Activated gamma-delta T cell (primary cell): ENCODE data around the gene TTC39C.
"Not testable (repeated sequence)": the region's sequence is repeated elsewhere in the genome, so short reads cannot be mapped to it uniquely, and the experiment has no call there.

ENCODE experiments used
- DNase-seq: peaks from one replicate; lab custom pipeline; 2025; lab: John Stamatoyannopoulos, UW

Gene TTC39C

GRCh38 chr18:24018299-24018886 lies 3.8 kb downstream of the TTC39C start:
- no peak for DNase-seq

- no peak for DNase-seq
These were observed 5.2 kb downstream of the TTC39C start for GRCh38 chr18:24019641-24020331.

DNA sequence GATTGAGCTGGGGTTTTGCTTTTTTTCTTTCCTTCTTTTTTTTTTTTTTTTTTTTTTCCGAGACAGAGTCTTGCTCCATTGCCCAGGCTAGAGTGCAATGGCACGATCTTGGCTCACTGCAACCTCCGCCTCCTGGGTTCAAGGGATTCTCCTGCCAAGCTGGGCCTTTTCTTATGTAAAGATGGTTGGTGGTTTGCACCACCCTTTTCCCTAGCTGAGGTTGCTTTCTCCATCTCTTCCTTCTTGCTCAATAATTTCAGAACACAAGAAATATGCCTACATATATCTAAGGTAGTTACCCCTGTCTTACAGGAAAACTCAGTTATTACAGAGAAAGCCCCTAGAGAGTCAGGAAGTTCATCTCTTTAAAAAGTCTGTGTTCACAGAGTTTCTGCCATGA lies 7.0 kb downstream of the TTC39C start:
- no peak for DNase-seq

- DNase-seq, result no peak
These were observed 7.6 kb downstream of the TTC39C start for GRCh38 chr18:24022161-24022560.

DNA sequence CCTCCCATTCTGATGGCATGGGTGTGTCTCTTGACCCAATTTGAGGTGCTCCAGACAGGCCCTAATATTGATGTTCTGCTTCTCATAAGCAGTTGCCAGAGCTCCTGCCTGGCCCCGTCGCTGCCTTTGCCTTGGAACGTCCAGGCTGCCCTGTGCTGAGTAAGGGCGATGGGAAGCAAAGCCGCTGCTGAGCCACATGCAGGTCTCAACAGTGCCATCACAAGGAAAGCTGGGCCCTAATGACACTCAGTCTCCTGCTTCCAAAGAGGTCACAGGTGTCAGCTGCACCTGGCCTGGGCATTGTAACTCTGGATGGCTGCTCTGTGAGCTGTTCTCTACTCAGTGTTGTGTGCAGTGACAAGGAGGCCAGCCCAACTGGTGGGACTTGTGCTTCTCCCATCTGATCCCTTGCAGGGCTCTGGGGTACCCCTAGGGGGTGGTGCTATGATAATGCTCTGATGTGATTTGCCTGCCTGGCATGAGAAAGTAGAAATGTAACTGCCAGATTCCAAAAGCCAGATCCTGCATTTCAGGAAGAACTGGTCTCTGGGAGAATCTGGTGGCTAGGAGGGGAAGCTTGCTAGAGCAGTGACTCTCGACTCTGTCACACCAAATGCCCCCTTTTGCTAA lies 8.7 kb downstream of the TTC39C start:
- DNase-seq, result no peak

DNA sequence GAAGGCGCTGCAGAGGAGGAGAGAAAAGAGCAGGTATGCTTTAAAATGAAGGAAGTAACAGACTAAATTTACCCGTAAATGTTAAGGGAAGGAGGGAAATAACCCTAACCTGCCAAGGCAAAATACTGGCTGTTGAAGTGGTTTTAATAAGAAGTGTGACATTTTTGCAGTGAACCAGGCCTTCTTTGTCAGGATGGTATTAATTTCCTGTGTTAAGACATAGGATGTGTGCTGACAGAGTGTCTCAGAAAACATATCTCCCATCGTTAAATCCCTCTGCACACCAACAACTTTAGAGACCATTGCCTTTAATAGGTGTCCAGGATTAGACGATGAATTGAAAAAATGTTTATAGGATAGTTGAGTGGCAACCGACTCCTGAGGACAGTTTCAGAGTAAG lies 9.9 kb downstream of the TTC39C start:
- DNase-seq, result no peak

- no peak for DNase-seq
These were observed 11.9 kb downstream of the TTC39C start for GRCh38 chr18:24026457-24026856.

DNA sequence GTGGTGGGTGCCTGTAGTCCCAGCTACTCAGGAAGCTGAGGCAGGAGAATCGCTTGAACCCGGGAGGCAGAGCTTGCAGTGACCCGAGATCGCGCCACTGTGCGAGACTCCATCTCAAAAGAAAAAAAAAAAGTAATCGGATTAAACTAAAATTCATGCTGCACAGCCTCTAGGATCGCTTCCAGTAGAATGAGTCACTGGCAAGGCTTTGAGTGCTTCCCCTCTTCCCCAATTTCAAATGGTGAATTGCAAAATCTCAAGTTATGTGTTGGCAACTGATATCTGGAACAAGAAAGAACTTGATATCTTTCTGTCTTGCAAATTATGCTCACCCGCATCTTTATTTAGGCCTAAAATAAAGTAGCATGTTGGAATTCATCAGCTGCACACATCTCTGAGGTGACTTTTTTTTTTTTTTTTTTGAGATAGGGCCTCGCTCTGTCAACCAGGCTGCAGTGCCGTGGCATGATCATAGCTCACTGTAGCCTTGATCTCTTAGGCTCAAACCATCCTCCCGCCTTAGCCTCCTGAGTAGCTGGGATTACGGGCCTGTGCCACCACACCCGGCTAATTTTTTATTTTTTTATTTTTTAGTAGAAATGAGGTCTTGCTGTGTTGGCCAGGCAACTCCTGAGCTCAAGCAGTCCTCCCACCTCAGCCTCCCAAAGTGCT lies 12.7 kb downstream of the TTC39C start:
- DNase-seq, result no peak

DNA sequence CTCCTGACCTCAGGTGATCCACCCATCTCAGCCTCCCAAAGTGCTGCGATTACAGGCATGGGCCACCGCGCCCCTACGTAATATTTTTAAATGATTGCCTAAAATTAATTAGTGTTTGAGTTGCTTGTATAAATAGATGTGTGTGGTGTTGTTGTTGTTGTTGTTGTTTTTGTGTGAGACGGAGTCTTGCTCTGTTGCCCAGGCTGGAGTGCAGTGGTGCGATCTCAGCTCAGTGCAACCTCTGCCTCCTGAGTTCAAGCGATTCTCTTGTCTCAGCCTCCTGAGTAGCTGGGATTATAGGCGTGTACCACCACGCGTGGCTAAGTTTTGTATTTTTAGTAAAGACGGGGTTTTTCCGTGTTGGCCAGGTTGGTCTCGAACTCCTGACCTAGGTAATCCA lies 14.4 kb downstream of the TTC39C start:
- DNase-seq, result not testable (repeated sequence)

DNA sequence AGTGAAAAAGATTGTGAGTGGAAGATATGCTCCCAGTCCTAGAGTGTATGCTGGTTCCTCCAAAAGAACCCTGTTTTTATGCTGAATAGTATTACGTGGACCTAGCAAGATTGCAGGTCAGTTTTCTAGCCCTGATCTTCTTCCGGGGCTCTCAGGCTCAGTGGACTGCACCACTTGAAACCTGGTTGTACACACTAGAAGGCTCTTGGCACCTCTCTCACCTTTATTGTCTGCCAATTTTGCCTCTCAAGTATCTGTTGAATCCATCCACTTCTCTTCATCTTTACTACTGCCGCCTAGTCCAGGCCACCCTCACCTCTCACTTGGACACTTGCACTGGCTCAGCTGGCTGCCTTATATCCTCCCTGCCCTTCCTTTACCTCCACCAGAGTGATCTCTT lies 16.8 kb downstream of the TTC39C start:
- DNase-seq, result no peak

GRCh38 chr18:24031916-24032315 lies 17.4 kb downstream of the TTC39C start:
- DNase-seq, result no peak

DNA sequence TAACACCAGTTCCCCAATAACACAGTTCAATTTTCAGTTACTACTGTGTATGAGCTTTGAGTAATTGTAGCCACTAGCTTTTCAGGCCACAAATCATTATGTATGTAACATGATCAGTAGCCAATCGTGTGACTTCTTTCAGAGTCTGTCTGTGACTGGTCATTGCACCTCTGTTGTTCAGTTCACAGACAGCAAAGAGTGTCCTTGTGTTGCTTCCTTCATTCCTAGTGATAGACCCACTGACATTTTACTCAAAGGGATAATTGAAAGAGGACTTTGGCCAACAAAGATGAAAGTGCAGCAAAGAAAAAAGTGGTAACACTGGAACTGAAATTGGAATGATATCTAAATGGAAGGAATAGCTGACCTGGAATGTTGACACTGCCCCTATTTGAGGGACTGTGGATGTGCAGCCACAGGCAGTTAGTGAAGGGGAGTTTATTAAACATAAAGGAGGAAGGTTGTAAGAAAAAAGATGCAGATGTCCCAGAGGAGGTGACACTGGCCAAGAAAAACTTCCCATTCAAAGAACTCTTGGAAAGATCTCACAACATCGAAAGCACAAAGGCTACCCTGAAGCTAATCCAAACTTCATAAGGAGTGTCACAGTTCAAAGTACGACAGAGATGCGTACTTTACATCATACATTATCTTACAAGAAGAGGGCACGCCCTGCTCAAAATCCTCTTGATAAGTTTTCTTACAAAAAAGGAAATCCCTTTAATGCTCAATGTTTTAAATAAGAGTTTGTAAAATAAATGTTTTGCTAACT lies 19.3 kb downstream of the TTC39C start:
- DNase-seq, result no peak

- DNase-seq, result no peak
These were observed 20.8 kb downstream of the TTC39C start for GRCh38 chr18:24035316-24035715.

DNA sequence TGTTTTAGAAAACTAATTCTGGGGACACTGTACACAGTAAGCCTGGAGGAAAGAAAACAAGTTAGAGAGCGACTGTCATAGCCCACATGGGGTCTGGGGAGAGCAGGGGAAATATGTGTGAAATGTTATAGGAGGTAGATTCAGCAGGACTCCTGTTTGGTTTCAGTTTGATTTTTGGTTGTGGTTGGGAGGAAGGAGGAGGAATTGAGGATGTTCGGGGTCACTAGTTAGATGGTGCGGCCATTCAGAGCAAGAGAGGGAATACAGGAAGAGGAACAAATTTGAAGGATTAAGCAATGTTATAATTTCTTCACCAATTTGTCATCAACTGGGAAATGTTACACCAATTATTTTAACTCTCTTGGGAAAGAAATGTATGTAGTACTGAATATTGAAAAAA lies 25.1 kb downstream of the TTC39C start:
- no peak for DNase-seq

DNA sequence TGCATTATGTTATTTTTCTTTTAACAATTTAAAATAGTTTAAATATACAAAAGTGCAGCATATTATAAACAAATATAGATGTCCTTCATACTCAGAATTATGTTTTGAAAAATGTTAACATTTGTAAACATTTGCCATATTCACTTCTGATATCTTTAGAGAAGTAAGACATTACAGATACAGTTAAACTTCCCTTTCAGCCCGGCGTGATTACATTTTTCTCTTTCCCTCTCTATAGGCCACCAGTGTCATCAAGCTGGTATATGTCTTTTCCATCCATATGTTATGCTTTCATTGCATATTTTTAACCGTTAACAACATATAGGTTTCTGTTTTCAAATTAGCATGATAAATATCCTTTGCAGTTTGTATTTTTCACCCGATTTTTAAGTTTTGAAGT lies 27.1 kb downstream of the TTC39C start:
- no peak for DNase-seq

DNA sequence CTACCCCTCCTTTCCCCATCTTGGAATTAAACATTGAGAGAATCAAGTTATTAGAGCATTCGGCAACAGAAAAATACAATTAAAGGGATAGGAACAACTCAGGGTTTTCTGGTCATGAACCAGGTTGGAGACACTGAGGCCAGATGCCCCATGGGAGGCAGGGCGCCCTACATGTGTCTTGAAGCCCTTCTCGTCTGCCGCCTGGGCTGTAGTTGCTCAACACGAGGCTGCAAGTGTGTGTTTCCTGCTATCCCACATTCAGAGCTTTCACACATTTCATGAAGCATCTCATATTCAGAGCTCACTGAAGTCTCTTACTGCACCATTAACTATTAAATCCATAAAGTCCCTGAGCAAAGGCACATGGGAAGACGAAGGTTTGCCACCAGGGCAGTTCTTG lies 28.8 kb downstream of the TTC39C start:
- no peak for DNase-seq

- no peak for DNase-seq
These were observed 33.7 kb downstream of the TTC39C start for GRCh38 chr18:24048261-24048660.

GRCh38 chr18:24049142-24049541 lies 34.6 kb downstream of the TTC39C start:
- no peak for DNase-seq

GRCh38 chr18:24051031-24051947 lies 36.7 kb downstream of the TTC39C start:
- no peak for DNase-seq

DNA sequence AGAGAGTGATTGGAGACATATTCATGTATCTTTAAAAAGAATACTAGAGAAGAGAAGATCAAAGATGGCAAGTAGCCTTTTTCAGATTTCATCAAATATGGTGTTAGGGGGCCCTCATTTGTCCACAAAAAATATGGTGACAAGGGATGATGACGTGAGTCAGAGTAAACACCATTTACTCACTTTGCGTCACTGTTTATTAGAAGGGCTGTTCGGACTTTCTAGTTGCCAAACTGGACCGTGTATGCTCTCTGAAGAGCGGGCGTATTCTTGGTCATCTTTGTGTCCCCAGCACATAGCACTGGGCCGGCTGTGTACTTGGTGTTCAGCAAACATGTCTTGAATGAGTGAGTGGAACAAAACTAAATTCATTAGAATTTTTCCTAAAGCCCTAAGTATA lies 37.5 kb downstream of the TTC39C start:
- DNase-seq, result no peak

DNA sequence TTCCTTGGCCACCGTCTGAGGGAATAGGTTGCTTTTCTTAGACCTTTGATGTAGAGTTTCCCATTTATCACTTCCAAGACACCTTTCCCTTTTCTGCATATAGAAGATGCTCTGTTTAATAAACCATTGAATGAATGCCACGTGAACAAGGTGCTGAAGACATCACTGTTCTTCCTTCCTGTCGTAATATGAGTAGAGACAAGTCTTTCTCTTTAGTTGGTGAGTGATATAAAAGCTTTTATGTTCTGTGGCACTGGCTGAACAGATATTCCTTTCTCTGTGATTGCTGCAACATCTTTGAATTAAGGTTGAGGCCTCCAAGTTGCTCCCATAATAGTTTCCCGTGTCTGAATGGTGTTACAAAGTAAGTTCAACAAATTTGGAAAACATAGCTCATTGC lies 38.7 kb downstream of the TTC39C start:
- DNase-seq, result no peak
